HG03571 (cell line): ENCODE data around the gene HERC3.
"Not testable (repeated sequence)": the region's sequence is repeated elsewhere in the genome, so short reads cannot be mapped to it uniquely, and the experiment has no call there.

Experiments used
- ATAC-seq: cut with Tn5 transposase; IDR thresholded peaks from one replicate; pipeline ENCODE4 v1.9.1; 2021; ENCODE audit not compliant: unreplicated experiment

The HERC3 gene

GRCh38 chr4:88606832-88607231, 14.6 kb downstream of the HERC3 start:
- ATAC-seq, result no peak

GRCh38 chr4:88609387-88609786, 17.1 kb downstream of the HERC3 start:
- no peak for ATAC-seq

GRCh38 chr4:88609794-88610193, 17.5 kb downstream of the HERC3 start:
- ATAC-seq, result not testable (repeated sequence)

- ATAC-seq, result no peak
Measured at GRCh38 chr4:88610771-88611170, 18.5 kb downstream of the HERC3 start.

- peak; percentile 36 for ATAC-seq
Measured at GRCh38 chr4:88613417-88613875, 21.2 kb downstream of the HERC3 start.

- ATAC-seq, result no peak
Measured at GRCh38 chr4:88614058-88614457, 21.8 kb downstream of the HERC3 start.

- ATAC-seq, result no peak
Measured at GRCh38 chr4:88616275-88617150, 24.2 kb downstream of the HERC3 start.

GRCh38 chr4:88618782-88619485, 26.7 kb downstream of the HERC3 start:
- ATAC-seq, result no peak

GRCh38 chr4:88619971-88620370, 27.7 kb downstream of the HERC3 start:
- no peak for ATAC-seq

- ATAC-seq, result no peak
Measured at GRCh38 chr4:88621763-88622327, 29.6 kb downstream of the HERC3 start.

GRCh38 chr4:88623097-88623496, 30.8 kb downstream of the HERC3 start:
- no peak for ATAC-seq

- ATAC-seq, result no peak
Measured at GRCh38 chr4:88628746-88629145, 36.5 kb downstream of the HERC3 start.

- ATAC-seq, result no peak
Measured at GRCh38 chr4:88629826-88630225, 37.5 kb downstream of the HERC3 start.

- ATAC-seq, result no peak
Measured at GRCh38 chr4:88630756-88631155, 38.5 kb downstream of the HERC3 start.

GRCh38 chr4:88643932-88644331, 51.7 kb downstream of the HERC3 start:
- ATAC-seq, result no peak

- no peak for ATAC-seq
Measured at GRCh38 chr4:88645994-88646393, 53.7 kb downstream of the HERC3 start.

GRCh38 chr4:88646528-88647280, 54.4 kb downstream of the HERC3 start:
- no peak for ATAC-seq

- no peak for ATAC-seq
Measured at GRCh38 chr4:88649716-88650115, 57.4 kb downstream of the HERC3 start.

GRCh38 chr4:88653371-88653946, 61.2 kb downstream of the HERC3 start:
- no peak for ATAC-seq

GRCh38 chr4:88655226-88655625, 62.9 kb downstream of the HERC3 start:
- no peak for ATAC-seq
